GM12891 (cell line): ENCODE data around the gene RPL26.

Experiments
- POLR2A ChIP-seq: IDR thresholded peaks from 2 replicates; pipeline ENCODE4 v1.6.1; 2011; ENCODE audit warnings: low read depth, low read length, control low read depth
- POLR2AphosphoS5 ChIP-seq: IDR thresholded peaks from 2 replicates; pipeline ENCODE4 v1.6.1; 2011; ENCODE audit warnings: low read depth, low read length, control low read depth
- POU2F2 ChIP-seq: IDR thresholded peaks from 2 replicates; pipeline ENCODE4 v1.6.1; 2011; ENCODE audit warnings: low read depth, mild to moderate bottlenecking, control low read depth, low read length, moderate library complexity
- SPI1 ChIP-seq: IDR thresholded peaks from 2 replicates; pipeline ENCODE4 v1.6.1; 2011; ENCODE audit warnings: low read depth, low read length, control low read depth
- TAF1 ChIP-seq: IDR thresholded peaks from 2 replicates; pipeline ENCODE4 v1.6.1; 2011; ENCODE audit warnings: low read depth, low read length, control low read depth

- TF ChIP-seq POLR2A (no peak), POLR2AphosphoS5 (no peak), TAF1 (no peak), SPI1 (no peak), POU2F2 (no peak)
These were observed 27.9 kb upstream of the RPL26 start for GRCh38 chr17:8410883-8411238.
